T1000 (cell line): ENCODE results near the gene UBAP1L.
"Not testable (repeated sequence)": the region's sequence is repeated elsewhere in the genome, so short reads cannot be mapped to it uniquely, and the experiment has no call there.

ENCODE experiments used
- DNase-seq: peaks from one replicate; lab custom pipeline; 2025; ENCODE audit warnings: mixed read lengths; lab: John Stamatoyannopoulos, UW

UBAP1L gene

DNA sequence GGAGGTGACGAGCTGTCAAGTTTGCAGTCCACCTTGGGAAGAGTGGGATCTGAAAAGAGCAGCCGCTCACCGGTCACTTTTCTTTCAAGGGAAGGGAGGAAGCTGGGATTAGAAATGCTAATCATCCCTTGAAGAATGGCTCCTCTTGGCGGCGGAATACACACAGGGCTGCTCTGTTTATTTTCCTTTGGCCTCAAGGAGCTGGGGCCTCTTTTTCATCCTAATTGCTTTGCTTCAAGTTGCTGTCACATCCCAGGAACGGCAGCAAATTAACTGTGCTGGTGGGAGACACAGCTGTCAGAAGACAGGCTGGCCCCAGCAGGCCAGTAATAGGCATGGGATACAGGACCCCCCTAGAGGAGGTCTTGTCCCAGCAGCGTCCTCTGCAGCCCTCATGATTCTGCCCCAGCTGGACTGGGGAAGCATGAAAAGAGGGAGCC, 31.7 kb downstream of the UBAP1L start:
- DNase-seq = no peak

DNA sequence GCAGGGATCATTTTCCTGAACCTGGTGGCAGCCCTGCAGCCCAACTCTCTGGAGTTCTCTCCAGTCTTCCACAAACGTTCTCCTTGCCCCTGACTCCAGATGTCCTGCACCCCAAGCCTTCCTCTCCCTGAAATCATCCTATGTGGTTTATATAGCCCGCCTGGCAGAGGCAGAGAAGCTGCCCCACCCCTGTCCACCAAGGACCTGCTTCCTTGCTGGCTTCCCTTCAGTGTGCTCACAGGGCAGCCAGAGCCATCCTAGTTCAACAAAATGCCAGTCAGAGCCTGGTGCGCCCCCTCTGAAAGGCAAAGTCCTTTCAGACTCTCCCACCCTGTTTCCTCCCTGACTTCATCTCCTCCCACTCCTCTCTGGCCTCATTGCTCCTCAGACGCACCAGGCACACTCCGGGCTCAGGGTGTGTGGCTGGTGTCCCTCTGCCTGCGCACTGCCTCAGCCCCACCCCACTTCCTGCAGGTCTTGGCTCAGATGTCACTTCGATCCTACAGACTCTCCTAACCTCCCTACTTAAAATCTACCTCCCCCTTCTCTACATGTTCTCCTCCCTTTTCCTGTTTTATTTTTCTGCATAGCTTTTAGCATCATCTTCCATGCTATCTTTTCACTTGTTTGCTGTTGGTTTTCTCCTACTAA, 32.6 kb downstream of the UBAP1L start:
- no peak for DNase-seq

DNA sequence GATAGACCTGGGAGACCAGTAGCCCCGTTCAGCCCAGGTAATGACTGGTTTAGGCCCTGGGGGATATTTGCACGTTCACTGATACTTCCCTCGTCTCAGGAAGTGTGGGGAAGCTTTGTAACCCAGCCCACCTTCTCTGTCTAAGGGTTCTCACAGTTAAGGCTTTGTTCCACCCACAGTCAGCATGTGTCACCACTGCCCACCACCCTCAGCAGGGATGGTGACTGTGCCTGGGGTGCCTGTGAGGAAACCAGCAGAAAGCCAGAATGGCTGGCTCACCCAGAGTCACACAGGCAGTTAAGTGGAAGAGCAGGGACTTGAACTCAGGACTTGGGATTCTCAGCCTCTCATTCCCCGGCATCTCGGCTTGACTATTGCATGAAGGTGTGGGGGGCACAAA, 33.2 kb downstream of the UBAP1L start:
- no peak for DNase-seq

DNA sequence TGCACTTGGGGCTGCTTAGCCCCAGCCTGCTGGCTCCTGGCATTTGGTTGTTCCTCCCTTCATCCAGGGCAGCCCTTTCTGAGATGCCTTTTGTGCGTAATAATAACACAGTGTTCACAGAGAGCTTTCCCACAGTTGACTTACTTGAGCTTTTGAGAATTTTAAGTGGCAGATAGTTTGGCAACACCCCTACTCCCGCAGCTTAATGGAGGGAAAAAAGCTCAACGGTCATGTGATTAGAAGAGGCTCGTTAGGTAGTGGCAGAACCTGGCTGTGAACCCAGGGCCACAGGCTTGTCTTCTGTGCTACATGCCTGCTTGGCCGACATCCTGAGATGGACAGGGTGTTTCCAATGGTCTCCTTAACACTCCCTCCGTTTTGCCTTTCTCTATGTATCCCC, 33.7 kb downstream of the UBAP1L start:
- DNase-seq = no peak

GRCh38 chr15:65079580-65079979, 35.4 kb downstream of the UBAP1L start:
- DNase-seq = no peak

- no peak for DNase-seq
These were observed 37.0 kb downstream of the UBAP1L start for GRCh38 chr15:65077981-65078352.

- no peak for DNase-seq
These were observed 37.6 kb downstream of the UBAP1L start for GRCh38 chr15:65077291-65077980.

DNA sequence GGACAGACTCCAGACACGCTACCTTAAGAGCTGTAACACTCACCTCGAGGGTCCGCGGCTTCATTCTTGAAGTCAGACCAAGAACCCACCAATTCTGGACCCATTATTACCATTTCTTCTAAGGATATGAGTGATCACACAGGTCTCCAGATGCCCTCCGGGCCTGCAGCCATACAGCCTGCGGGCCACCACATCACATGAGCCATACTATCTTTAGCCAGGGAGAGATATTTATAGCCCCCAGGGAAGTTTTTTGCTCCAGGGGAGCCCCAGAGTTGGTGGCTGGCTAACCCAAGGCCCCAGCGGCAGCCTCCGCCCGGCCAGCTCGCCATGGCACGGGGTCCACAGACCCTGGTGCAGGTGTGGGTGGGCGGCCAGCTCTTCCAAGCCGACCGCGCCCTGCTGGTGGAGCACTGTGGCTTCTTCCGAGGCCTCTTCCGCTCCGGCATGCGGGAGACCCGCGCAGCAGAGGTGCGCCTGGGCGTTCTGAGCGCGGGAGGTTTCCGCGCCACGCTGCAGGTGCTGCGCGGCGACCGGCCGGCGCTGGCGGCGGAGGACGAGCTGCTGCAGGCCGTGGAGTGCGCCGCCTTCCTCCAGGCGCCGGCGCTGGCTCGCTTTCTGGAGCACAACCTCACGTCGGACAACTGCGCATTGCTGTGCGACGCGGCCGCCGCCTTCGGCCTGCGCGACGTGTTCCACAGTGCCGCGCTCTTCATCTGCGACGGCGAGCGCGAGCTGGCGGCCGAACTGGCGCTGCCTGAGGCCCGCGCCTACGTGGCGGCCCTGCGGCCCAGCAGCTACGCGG, 38.3 kb downstream of the UBAP1L start, which contains the start of gene KBTBD13:
Gene KBTBD13 (plus strand): TSS at position 261 of the 805 bp plus-strand sequence. CDS start 70 bp downstream, at position 331.
- DNase-seq = no peak

GRCh38 chr15:65075607-65076395, 39.2 kb downstream of the UBAP1L start:
- not testable (repeated sequence) for DNase-seq

GRCh38 chr15:65074946-65075345, 40.1 kb downstream of the UBAP1L start:
- not testable (repeated sequence) for DNase-seq

DNA sequence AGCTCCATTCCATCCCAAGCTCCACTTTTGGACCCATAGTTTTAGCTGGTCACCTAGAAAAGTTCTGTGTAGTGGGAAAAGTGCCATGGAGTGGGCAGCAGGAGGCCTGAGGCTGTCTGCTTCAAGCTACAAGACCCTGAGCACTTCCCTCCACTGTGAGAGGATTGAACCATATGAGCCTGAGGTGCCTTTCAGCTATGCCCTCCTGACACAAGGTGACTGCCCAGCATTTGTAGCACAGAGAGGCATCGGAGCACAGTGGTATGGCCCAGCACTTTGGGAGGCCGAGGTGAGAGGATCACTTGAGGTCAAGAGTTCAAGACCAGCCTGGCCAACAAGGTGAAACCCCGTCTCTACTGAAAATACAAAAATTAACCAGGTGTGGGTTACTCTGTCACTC, 42.4 kb downstream of the UBAP1L start:
- no peak for DNase-seq

- DNase-seq = no peak
These were observed 43.0 kb downstream of the UBAP1L start for GRCh38 chr15:65072027-65072426.

- no peak for DNase-seq
These were observed 43.6 kb downstream of the UBAP1L start for GRCh38 chr15:65071381-65071811.

DNA sequence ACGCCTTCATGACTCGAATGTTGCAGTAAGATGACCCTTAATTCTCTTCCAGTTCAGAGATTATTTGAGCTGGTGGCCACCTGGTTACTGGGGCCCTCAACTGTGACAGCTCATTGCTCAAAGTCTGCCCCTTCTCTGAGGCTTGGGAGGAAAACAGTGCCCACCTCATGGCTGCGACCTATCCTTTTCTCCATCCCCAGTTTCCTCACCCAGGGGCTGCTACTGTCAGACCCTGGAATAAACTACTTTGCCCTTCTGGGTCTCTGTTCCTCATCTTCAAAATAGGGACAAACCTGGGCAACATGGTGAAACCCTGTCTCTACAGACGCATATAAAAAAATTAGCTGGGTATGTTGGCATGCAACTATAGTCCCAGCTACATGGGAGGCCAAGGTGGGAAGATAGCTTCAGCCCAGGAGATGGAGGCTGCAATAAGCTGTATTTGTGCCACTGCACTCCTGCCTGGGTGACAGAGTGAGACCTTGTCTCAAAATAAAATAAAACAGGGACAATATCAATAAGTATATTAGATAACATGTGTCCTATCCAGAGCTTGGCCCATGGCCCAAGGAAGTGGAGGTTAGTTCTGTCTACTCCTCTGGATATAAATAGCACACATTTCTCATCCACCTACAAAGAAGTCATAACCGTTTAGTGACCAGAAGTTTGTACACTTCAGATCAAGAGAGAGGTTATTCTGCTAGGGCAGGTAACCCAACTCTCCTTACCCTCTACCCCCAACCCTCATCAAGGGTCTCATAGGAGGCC, 45.0 kb downstream of the UBAP1L start:
- no peak for DNase-seq

- no peak for DNase-seq
These were observed 45.8 kb downstream of the UBAP1L start for GRCh38 chr15:65069179-65069578.

GRCh38 chr15:65068403-65068788, 46.6 kb downstream of the UBAP1L start:
- no peak for DNase-seq

- DNase-seq = no peak
These were observed 47.2 kb downstream of the UBAP1L start, which contains the start of gene RASL12 for GRCh38 chr15:65067645-65068402. Gene RASL12, minus strand, starts transcription at chr15:65067991. Its CDS starts 156 bp downstream, at chr15:65067835.

DNA sequence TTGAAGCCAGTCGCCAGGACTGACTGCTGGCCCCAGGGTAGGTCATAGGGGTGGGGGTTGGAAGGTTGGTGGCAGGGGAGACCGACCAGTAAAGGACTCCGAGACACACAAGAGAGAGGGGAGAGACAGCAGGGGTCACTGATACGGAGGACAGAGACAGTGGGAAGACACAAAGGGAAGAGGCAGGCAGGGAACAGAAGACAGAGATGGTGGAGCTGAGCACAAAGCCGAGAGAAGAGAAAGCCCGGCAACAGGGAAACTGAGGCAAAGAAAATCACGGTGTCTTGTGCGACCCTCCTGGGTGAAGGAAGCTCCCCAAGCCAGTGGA, 47.7 kb downstream of the UBAP1L start:
- no peak for DNase-seq

DNA sequence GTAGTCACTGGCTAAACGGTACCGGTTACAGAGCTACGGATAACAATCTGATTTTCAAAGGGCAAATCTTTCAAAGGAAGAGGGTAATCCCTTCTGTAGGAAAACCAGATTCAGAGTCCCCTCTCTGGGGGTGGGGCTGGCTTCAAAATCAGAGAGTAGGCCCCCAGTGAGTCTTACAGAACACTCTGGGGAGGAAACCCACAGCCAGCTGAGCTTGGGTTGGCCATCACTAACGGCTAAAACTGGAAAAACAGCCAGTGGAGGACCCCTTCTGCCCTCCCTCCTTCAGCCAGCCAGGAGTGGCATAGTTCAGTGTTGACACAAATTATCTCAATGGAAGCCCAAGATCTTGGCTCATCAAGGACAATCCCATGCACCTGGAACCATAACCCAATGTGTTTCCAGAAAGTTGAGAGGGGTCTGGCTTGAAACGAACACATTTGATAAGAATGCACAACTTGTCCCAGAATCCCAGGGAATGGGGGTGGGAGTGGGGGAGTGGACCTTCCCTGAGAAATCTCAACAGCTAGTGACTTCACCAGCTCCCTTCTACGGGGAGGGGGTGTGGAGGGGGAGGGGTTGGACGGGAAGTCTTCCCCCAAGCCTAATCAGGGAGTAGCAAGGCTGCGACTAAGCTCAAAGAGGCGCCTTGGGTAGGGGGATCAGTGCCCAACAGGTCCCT, 48.2 kb downstream of the UBAP1L start:
- DNase-seq = no peak
